ENCODE data around the gene HMGXB4.
"Not testable (repeated sequence)": the region's sequence is repeated elsewhere in the genome, so short reads cannot be mapped to it uniquely, and the experiment has no call there.

The HMGXB4 gene, protein sequence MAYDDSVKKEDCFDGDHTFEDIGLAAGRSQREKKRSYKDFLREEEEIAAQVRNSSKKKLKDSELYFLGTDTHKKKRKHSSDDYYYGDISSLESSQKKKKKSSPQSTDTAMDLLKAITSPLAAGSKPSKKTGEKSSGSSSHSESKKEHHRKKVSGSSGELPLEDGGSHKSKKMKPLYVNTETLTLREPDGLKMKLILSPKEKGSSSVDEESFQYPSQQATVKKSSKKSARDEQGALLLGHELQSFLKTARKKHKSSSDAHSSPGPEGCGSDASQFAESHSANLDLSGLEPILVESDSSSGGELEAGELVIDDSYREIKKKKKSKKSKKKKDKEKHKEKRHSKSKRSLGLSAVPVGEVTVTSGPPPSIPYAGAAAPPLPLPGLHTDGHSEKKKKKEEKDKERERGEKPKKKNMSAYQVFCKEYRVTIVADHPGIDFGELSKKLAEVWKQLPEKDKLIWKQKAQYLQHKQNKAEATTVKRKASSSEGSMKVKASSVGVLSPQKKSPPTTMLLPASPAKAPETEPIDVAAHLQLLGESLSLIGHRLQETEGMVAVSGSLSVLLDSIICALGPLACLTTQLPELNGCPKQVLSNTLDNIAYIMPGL

DNA sequence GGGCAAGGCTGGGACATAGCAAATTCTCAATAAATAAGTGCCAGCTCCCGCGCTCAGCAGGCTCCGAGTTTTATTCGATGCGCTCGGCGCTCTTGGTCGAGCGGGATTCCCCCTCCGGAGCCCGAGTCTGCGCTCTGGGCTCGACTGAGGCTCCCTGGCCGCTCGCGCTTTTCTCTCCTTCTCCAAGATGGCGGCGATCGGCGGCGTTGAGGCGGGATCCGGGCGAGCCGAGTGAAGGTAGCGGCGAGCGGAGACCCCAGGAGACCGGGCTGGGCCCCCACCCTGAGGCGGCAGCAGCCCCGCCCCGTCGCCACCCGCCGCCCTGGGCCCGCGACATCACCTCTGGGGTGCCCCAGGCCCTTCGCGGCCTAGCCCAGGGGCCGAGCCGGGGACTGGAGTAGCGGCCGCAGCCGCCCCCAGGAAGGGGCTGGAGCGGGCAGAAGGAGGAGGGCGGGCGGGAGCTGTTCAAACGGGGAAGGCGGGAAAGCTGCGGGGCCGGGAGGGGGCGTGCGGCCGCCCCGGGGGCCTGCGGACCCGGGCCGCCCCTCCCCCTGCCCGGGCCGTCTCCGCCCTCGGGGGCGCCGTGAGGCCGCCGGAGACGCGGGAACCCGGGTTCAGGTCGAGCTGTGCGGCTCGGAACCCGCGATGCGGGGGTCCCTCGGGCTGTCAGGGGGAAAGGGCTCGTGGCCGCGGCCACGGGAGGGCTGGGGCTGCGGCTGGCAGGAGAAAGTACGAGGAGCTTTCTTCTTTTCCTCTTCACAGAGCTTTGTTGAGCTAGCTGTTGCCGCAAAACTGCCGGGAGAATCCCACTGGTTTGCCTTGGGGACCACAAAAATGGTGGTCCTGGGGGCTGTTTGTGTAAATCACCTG, at the start of gene HMGXB4:
HMGXB4 (plus strand) TSS at position 173 of the 870 bp plus-strand sequence. CDS start 4,898 bp downstream, outside the sequence.
- DNase-seq, result peak; percentile 81 to 98 (median 87)
- intact Hi-C loops (cut with DNase I), result loop anchor here (5.0 kb wide), 1 partner anchor 40 kb away; the partner anchor contains the start of gene TOM1

DNA sequence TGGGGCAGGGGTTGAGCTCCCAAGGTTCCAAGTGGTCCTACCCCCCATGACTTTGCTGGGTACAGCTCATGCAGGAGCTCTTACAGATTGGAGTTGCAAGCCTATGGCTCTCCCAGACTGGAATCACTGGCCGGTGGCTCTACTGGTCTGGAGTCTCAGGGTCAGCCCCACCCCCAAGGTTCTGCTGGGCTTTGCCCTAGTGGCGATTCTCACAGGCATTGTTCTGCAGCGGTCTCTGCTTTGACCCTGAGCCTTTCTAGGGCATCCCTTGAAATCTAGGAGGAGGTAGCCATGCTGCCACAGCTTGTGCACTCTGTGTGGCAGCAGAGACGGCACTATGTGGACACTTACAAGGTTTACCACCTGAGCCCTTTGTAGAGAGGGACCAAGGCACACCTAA, 49.3 kb upstream of the HMGXB4 start:
- DNase-seq, result no peak
- intact Hi-C loops (cut with DNase I), result no loop called here

DNA sequence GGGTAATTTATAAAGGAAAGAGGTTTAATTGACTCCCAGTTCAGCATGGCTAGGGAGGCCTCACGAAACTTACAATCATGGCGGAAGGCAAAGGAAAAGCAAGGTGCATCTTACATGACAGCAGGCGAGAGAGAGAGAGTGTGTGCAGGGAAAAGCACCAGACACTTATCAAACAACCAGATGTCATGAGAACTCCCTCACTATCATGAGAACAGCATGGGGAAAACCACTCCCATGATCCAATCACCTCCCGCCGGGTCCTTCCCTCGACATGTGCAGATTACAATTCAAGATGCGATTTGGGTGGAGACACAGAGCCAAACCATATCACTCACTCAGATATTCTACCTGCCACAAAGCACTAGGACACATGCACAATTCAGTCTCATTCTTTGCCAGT, 48.1 kb upstream of the HMGXB4 start:
- intact Hi-C loops (cut with DNase I), result no loop called here
- no peak for DNase-seq

- intact Hi-C loops (cut with DNase I), result no loop called here
- no peak for DNase-seq
Observed at GRCh38 chr22:35212009-35212408, 45.3 kb upstream of the HMGXB4 start.

GRCh38 chr22:35212996-35213395, 44.3 kb upstream of the HMGXB4 start:
- intact Hi-C loops (cut with DNase I), result no loop called here

GRCh38 chr22:35214968-35215367, 42.3 kb upstream of the HMGXB4 start:
- DNase-seq, result no peak
- intact Hi-C loops (cut with DNase I), result no loop called here

More at GRCh38 chr22:35212996-35213395, 44.3 kb upstream of the HMGXB4 start:
- no peak for DNase-seq

DNA sequence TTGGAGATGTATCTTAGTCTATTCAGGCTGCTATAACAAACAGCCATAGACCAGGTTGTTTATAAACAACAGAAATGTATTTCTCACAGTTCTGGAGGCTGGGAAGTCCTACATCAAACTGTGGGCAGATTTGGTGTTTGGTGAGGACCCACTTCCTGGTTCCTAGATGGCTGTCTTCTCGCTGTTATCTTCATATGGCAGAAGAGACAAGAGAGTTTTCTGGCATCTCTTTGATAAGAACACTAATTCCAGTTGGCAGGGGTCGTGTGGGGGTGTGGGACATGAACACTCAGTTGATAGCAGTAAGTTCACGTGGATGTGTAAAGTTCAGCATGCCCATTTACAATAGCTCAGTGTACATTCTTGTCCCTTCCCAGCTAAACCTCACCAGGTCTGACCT, 41.3 kb upstream of the HMGXB4 start:
- no peak for DNase-seq

GRCh38 chr22:35217527-35217926, 39.8 kb upstream of the HMGXB4 start:
- intact Hi-C loops (cut with DNase I), result no loop called here
- no peak for DNase-seq

More for the DNA sequence above, 41.3 kb upstream of the HMGXB4 start:
- intact Hi-C loops (cut with DNase I), result no loop called here

DNA sequence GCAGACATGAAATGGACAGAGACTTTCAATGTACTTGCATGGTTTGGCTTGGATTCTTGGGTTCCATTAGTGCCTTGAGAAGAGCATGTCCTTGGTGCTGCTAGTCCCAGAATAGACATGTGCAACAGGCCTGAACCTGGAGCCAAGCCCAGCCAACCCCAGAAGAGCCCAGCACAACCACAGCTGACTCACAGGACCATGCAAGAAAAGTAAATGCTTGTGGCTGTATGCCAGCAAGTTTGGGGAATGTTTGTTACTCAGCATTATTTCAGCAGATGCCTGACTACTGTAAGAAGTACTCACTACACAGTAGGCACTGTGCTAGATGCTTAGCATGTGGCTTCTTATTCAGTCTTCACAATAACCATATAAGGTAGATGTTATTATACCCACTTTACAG, 39.2 kb upstream of the HMGXB4 start:
- no peak for DNase-seq
- intact Hi-C loops (cut with DNase I), result no loop called here

DNA sequence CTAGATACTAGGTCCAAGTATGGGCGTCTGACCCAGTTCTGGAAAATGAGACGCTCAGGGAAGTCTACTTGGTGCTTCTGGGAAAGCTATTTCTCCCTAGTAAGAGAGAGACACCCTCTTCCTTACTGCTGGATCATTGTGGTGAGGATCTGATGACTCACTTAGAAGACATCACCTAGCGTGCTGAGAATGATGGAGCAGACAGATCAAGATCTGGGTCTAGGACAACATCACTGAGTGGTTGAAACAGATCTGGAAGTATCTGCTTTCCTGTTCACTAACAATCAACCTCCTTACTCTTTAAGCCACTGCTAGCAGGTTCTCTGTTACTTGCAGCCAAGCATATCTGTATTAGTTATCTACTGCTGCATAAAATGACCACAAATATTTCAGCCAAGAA, 38.3 kb upstream of the HMGXB4 start:
- intact Hi-C loops (cut with DNase I), result no loop called here
- no peak for DNase-seq

DNA sequence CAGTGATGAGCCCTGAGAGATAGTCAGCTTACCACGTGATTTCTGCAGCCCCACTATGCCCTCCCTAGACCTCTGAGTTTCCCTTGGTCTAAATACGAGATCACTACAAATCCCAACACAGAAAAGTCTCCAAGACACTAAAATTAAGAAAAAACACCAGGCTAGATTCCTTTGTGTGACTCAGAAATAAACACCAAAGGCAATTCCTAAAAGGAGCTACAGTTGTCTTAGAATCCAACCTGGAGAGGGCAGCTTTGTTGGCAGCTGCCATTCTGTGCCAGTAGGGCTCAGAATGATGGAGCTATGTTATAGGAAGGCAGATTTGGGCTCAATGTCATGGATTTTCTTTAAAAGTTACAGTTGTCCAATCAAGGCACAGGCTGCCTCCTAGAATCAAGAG, 37.1 kb upstream of the HMGXB4 start:
- intact Hi-C loops (cut with DNase I), result no loop called here
- no peak for DNase-seq

- DNase-seq, result no peak
- intact Hi-C loops (cut with DNase I), result no loop called here
Observed at GRCh38 chr22:35225010-35225409, 32.3 kb upstream of the HMGXB4 start.

DNA sequence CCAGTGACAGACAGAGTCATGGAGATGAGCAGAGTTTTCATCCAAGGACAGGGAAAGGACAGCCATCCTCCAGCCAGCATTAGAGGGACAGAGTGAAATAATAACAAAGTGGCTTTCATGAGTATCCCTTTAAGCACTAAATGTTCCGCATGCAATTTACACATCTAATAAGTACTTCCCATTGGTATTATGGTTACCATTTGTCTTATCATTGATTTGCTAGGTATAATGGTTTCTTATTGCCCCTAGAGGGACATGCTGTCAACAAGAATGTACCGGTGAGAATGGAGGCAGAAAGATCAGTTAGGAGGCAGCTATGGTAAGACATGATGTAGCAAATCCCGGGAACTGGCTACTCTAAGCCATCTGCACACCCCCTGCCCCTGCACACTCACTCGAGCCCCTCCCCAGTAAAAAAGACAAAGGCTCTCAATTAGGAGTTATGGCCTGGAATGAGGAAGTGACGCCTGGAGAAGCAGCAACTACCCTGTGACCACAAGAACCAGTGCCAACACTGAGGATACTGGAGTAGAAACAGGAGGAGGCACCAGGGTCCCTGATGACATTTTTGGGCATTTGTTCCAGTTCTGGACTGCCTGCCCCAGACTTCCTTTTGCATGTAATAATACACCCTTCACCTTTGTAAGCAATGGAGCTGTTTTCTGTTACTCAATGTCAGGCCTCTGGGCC, 30.2 kb upstream of the HMGXB4 start:
- intact Hi-C loops (cut with DNase I), result no loop called here

GRCh38 chr22:35229865-35230264, 27.4 kb upstream of the HMGXB4 start:
- no peak for DNase-seq
- intact Hi-C loops (cut with DNase I), result no loop called here

More for the DNA sequence above, 30.2 kb upstream of the HMGXB4 start:
- no peak for DNase-seq

DNA sequence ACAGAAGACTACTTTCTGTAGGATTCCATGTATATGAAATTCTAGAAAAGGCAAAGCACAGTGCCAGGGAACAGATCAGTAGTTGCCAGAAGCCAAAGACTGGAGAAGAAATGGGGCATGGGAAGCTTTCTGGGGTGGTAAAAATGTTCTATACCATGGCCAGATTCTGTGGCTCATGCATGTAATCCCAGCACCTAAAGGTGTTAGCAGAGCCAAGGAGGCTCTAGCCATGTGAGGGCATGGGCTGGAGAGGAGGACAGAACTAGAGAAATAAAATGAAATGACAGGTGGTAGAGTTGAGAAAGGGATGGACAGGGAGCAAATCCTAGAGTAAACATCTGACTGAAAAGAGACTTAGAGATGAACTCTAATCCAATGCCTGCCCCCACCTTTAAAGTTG, 26.9 kb upstream of the HMGXB4 start:
- no peak for DNase-seq
- intact Hi-C loops (cut with DNase I), result no loop called here

GRCh38 chr22:35230839-35231584, 26.3 kb upstream of the HMGXB4 start:
- intact Hi-C loops (cut with DNase I), result no loop called here
- DNase-seq, result no peak

DNA sequence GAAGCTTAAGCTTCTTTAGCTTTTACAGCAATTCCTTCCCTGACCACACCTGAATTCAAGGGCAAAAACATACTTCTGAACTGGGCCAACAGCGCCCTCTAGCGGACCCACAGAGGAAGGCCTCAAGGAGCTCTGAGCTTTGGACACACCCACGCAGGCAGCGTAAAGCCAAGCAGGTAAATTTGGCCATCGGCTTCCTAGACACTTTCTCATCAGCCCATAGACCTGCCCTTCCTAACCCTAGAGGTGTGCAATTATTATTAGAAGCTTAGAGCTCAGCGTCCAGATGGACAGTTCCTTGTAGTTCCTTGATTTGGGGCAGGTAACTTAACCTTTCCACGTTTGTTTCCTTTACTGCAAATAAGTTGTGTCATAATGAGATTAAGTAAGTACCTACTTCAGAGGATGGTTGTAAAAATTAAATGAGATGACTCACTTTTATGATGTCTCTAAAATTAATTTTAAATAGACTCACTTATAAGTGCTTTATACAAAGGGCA, 25.7 kb upstream of the HMGXB4 start:
- intact Hi-C loops (cut with DNase I), result no loop called here
- peak; percentile 20 to 92 (median 49) for DNase-seq

DNA sequence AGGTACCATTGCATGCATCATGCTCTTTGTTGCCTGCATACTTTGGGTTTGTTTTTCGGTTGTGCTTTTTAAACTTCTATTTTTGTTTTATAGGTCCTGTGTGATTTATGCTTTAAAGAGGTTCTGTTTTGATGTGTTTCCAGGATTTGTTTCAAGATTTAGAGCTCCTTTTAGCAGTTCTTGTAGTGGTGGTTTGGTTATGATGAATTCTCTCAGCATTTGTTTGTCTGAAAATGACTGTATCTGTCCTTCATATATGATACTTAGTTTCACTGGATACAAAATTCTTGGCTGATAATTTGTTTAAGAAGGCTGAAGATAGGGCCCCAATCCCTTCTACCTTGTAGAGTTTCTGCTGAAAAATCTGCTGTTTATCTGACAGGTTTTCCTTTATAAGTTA, 18.5 kb upstream of the HMGXB4 start:
- intact Hi-C loops (cut with DNase I); DNase-seq: not testable (repeated sequence)

DNA sequence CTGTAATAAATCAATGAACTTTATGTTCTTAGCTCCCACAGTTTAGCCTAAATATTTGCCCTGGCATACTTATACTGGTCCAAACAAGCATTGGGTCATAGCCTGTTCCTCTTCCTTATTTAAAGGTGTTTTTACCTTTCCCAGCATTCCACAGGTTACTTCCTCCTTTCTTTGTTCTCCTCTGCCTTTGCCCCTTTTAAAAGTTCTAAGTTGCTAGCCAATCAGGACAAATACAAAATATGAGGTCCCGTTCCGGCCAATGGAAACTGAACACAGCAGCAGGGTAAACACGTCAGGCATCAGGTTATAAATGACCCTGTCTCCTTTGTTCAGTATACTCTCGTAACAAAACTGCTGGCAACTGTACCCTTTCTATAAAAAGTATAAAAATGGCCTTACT, 12.8 kb upstream of the HMGXB4 start:
- intact Hi-C loops (cut with DNase I); DNase-seq: not testable (repeated sequence)

- intact Hi-C loops (cut with DNase I), result no loop called here
- no peak for DNase-seq
Observed at GRCh38 chr22:35250156-35250555, 7.1 kb upstream of the HMGXB4 start.

All from posterior cingulate gyrus (tissue), 11 donors.